Tongue (tissue), 2 donors: ENCODE data around the gene CACNA1D. TPM values are rescaled to one million over a fixed set of nuclear protein-coding genes. Genes with fewer than 3 reads are reported as not detected.

ENCODE experiments used
- DNase-seq: peaks from one replicate; pipeline ENCODE4 v3.0.0-alpha.2; 2015
- total RNA-seq: library from RNA; depleted of rRNA; stranded (reverse); fragments of >200 nt; gene quantifications from one replicate; pipeline ENCODE4 v1.2.3, GENCODE V29; 2014

The CACNA1D gene
- total RNA-seq, 1 donor from 2014 or later, result 10.1 TPM

DNA sequence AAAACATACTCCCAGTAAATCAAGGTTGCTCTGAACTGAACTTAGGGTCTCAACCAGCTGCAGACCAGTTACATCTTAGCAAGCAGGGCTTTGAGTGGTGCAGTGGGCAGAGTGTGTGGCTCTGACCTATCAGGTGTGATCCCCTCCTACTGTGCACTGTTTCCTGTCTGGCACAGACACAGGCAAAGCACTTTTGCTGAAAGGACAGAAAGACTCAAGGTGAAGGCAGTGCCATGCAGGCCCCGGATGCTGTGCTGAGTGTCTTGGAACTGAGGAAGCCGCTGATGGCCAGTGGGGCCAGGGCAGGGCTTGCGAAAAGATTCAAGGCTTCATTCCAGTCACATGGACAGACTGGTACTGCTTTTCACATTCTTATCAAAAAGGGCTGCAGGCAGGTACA lies 85.2 kb downstream of the CACNA1D start:
- no peak for DNase-seq

- DNase-seq, result no peak
Measured at GRCh38 chr3:53581671-53582070, 87.3 kb downstream of the CACNA1D start.

DNA sequence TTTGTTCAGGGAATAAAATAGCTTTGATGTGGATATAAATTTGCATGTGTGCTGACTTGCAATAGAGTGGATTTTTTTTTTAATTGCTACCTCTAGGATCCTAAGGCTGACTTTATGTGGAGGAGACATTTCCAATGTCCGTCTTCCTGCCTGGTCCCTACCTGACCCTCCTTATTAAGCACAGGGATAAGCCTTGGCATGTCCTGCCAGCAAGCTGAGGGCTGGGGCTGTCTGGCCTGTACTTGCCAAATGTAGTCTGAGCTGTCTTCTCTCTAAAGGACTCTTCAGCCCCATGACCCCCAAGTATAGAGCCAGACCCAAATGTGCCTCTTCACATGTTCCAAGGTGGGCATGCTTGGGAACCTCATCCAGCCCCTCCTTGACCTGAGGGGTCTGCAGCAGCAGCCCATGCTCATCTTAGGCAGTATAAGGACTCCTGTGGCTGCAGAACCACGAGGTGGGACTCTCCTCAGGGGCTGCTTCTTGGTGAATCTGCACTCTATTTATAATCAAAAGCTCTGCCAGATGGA lies 88.8 kb downstream of the CACNA1D start:
- no peak for DNase-seq

GRCh38 chr3:53585049-53585448 lies 90.6 kb downstream of the CACNA1D start:
- no peak for DNase-seq

GRCh38 chr3:53585627-53586026 lies 91.2 kb downstream of the CACNA1D start:
- DNase-seq, result no peak

DNA sequence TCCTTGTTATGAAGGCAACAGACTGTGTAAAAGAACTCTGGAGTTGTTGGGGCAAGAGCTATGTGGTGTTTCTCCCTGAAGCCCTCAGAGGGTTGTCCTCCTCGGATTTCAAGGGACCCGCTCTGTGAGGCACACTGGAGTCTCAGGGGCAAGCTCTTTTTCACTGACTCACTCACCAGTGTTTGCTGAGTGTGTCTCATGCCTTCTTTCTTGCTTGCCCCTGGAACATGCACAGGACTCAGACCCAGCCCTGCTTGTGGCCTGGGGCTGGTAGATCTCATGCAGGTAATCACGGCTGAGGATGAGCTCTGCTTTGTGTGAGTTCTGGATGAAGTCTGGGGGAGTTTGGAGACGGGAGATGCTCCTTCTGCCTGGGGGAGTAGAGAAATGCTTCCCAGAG lies 93.7 kb downstream of the CACNA1D start:
- no peak for DNase-seq

- no peak for DNase-seq
Measured at GRCh38 chr3:53589201-53589600, 94.8 kb downstream of the CACNA1D start.

DNA sequence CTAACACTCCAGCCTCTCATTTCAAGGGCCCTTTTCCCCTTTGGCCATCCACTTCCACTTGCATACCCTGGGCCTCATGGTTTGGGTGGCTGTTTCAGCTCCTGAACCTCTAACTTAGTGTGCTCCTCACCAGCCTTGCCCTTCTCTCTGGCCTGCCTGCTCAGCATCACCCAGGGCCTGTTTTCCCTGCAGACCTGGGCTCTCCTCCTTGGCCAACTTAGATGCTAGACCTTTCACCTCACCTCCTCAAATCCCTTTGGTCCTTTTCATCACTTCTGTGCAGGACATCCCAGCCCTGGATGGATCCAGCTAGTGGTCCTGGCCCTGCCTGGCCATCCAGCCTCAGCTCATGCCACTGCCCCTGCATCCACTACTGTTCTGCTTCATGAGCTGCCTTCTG lies 95.4 kb downstream of the CACNA1D start:
- no peak for DNase-seq

DNA sequence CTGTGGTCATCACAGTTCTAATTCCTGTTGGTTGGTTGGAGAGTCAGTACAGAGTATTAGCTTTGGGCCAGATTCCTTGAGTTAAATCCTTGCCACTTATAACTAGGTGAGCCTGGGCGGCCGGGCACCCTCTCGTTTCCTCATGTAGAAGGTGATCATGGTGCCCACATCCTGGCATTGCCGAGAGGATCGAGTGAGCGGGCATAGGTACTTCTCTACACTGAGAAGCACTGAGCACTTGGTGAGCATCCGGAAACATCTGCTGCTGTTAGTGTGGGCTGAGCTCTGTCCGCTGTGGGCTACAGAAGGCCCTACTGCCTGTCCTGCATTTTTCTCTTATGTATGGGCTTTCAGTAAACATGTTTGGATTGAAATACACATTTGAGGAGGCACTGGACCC lies 96.2 kb downstream of the CACNA1D start:
- no peak for DNase-seq

- no peak for DNase-seq
Measured at GRCh38 chr3:53591646-53592045, 97.2 kb downstream of the CACNA1D start.

DNA sequence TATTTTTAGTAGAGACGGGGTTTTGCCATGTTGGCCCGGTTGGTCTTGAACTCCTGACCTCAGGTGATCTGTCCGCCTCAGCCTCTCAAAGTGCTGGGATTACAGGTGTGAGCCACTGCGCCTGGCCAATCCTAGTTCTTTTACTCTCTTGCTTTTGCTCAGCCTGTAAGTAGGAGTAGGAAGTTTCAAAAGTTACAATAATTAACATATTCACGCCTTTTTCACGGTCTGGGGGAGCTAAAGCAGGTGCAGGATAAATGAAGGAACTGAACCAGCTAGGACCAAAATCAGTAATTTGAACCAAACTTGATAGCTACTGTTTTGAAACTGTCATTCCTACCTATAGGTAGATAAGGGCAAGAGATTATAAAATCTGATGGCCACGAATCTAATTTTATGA lies 98.5 kb downstream of the CACNA1D start:
- no peak for DNase-seq

DNA sequence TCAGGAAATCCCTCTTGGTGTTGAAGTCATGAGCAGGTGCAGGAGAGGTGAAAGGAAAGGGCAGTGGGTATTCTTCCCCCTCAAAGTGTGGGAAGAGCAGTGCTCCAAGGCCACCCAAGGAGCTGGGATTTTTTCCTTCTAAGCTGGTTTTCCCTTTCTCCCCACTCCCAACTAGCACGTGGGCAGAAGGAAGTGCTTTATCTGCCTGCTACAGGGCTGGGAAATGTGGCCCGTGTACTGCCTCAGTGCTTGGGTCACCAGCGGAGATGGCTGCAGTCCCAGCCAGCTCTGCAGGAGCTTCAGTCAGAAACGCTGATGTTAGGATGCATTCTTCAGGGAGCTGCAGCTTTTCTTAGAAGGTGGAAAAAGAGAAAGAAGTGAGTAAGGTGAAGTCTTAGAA lies 99.2 kb downstream of the CACNA1D start:
- DNase-seq, result no peak

- DNase-seq, result no peak
Measured at GRCh38 chr3:53594276-53594675, 99.9 kb downstream of the CACNA1D start.

DNA sequence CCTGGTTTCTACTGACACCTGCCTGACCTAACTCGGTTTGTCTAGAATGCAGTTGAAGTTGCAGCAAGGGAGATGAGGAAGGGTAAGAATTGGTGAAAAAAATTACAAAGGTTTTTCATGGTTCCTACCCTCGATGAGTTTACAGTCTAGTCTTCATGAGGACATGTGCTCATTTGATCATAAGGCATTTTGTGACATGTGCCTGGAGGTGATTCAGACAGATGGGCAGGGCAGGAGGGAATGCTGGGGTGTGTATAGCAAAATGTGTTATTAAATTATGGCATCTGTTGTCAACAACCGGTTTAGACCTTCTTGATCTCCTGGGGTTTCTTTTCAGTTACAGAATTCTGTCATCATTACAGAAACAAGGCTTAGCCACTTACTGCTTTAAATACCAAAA lies 101.2 kb downstream of the CACNA1D start:
- DNase-seq, result no peak

DNA sequence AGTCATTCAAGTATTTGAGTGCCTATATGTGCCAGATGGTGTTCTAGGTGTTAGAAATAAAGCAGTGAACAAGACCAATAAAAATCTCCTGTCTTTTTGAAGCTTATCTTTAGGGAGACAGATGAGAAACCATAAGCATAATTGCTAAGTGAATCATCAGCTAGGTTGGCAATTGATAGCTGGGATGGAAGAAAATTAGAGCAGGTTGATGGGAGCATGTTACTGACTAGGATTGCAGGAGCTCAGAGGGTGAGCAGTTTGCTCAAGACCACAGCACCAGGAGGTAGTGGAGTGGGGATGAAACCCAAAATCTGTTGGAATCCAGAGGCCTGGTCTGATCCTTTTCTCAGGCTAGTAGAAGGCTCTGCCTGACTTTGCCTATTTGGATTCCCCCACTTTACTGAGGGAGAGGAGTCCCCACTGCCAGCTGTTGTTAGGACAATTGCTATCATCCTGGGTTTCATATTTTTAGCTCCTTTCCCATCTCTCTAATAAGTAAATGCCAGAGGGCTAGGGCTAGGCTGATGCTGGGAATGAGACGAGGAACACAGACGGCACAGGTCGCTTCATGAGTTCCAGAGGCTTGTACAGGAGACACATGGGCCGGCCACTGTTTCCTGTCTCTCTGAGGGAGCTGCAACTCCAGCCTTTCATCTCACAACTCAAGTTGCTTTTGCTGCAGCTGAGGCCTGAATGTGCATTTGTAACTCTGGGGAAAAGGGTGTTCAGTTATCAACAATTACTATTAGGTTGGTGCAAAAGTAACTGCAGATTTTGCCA lies 102.9 kb downstream of the CACNA1D start:
- no peak for DNase-seq

GRCh38 chr3:53599771-53600170 lies 105.4 kb downstream of the CACNA1D start:
- DNase-seq, result no peak

- DNase-seq, result no peak
Measured at GRCh38 chr3:53602866-53603265, 108.5 kb downstream of the CACNA1D start.

- DNase-seq, result no peak
Measured at GRCh38 chr3:53604232-53604631, 109.8 kb downstream of the CACNA1D start.

DNA sequence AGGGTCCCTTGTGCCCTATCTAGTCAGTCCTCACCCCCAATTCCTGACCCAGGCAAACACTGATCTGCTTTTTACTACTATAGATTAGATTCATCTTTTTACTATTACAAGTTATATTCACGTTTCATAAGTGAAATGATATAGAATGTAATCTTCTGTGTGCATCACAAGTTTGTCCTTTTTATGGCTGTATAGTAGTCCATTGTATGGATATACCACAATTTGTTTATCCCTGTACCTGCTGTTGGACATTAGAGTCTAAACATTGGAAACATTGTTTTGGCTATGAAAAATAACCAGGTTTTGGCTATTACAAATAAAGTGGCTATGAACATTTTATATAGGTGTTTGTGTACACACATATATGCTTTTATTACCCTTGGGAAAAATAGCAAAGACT lies 112.4 kb downstream of the CACNA1D start:
- no peak for DNase-seq

GRCh38 chr3:53612508-53612907 lies 118.1 kb downstream of the CACNA1D start:
- DNase-seq, result no peak

DNA sequence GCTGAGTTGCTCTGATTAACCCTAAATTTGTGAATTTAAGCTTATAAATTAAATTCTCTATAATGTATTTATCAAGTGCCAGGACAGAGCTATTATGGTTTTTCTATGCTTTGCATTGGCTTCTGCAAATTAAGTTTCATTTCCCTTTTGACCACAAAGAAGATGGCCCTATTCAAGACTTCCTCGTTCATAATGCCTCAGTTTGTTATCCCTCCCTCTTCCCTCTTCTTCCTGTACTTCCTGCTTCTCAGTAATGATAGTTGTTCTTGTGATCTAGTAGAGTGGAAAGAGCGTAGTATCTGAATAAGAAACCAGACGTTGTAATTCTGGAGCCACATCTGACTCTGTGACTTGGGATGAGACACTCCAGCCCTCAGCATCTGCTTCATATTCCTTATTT lies 118.7 kb downstream of the CACNA1D start:
- no peak for DNase-seq

DNA sequence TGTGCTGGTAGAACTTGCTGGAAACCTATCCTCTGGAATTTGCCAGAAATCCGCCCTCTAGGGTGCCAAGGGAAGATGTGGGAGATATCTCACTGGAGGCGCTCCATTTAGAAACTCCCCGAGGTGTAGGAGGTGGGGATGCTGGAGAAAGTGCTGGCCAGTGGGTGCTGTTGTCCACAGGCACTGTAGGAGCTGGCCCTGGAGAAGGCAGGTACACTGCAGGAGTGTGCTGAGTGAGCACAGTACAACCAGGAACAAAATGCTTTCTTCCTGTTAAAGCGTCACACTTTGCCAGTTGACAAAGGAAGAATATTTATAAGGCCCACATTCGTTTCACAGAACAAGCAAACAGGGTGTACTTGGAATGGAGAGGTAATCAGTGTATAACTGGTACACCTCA lies 119.9 kb downstream of the CACNA1D start:
- DNase-seq, result no peak

DNA sequence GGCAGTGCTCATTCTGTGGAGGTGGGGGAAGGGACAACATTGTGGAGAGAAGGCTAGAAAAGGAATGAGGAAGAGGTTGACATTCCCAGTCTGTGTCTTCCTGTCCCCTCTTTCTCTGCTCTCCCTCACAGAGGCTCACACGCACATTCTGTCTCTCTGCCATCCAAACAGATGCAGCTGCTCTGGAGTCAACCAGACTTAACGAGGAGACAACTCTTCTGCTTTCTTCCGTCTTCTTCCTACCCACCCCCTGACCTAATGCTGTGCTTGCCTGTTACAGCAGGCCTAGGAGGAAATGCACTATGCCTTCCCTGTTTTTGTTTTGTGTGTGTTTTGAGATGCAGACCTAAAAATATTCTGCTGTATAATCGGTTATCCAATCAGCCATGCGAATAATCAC lies 121.9 kb downstream of the CACNA1D start:
- DNase-seq, result peak; percentile 21
